Stimulated activated CD8-positive, alpha-beta memory T cell treated with anti-CD3 and anti-CD28 coated beads, Interleukin-12 subunit alpha, Interleukin-12 subunit beta, amount 100 ng/mL, for 1 hour (primary cell): Measurements from ENCODE around the gene KRTAP12-1.
"Not testable (repeated sequence)": the region's sequence is repeated elsewhere in the genome, so short reads cannot be mapped to it uniquely, and the experiment has no call there.

Experiments
- DNase-seq: peaks from one replicate; pipeline ENCODE4 v3.0.0-alpha.2; 2020; ENCODE audit warnings: low read depth

Gene KRTAP12-1

GRCh38 chr21:44697811-44698734 is 16.1 kb upstream of the KRTAP12-1 start:
- no peak for DNase-seq

GRCh38 chr21:44697172-44697810 is 15.3 kb upstream of the KRTAP12-1 start, which contains the start of gene KRTAP10-12:
KRTAP10-12 (plus strand) TSS chr21:44697172; CDS start chr21:44697202, 30 bp downstream.
- not testable (repeated sequence) for DNase-seq

DNA sequence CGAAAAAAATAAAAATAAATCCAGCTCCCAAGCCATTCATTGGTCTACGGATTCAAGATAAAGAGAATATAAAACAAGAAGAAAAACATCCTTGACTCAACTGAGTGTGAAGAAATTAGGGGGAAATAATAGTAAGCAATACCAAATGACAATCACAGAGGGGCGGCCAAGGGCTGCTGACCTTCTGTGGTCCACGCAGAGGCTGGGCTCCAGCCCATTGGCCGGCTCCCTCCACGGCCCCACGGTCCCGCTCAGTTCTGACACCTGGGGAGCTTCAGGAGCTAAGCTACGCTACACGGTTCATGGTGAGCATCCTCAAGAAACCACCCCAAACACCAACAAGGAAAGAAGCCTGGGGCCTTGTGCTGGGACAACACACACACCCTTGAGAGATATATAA is 14.6 kb upstream of the KRTAP12-1 start:
- no peak for DNase-seq

- no peak for DNase-seq
These were observed 13.7 kb upstream of the KRTAP12-1 start for GRCh38 chr21:44695641-44696040.

DNA sequence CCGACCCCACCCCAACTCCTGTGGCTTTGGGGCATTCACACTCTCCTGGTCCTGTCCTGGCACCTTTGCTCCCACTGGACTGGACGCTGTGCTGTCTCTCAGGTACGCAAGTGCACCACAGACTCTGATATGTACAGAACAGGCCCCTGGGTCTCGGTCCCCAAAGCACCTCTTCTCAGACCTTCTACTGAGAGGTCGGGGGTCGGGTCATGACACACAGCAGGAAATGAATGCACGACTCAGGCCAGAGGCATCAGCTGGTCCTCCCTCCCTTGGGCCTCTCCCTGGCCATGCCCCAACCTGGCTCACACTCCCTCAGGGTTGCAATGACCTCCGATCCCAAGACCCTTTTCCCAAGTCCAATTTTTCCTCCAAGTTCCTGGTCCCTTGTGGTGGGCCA is 13.2 kb upstream of the KRTAP12-1 start:
- DNase-seq = no peak

GRCh38 chr21:44694776-44695175 is 12.8 kb upstream of the KRTAP12-1 start:
- no peak for DNase-seq

- no peak for DNase-seq
These were observed 11.0 kb upstream of the KRTAP12-1 start for GRCh38 chr21:44692798-44693512.

DNA sequence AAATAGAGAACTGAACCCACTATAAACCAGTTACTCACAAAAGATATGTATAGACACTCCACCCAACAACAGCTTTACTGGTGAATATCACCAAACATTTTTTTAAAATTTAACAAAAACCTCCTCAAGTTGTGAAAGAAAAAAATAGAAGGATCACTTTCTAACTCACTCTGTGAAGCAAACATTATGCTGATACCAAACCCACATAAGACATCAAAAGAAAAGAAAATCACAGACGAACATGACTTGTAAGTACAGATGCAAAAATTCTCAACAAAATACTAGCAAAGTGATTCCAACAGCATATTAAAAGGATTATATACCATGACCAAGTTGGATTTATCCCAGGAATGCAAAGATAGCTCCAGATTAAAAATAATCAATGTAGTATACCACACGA is 9.7 kb upstream of the KRTAP12-1 start:
- no peak for DNase-seq

DNA sequence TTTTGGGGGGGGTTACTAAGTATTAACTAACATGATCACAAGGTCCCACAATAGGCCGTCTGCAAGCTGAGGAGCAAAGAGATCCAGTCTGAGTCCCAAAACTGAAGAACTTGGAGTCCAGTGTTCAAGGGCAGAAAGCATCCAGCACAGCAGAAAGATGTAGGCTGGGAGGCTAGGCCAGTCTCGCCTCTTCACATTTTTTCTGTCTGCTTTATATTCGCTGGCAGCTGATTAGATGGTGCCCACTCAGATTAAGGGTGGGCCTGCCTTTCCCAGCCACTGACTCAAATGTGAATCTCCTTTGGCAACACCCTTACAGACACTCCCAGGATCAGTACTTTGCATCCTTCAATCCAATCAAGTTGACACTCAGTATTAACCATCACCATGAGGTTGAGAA is 7.8 kb upstream of the KRTAP12-1 start:
- not testable (repeated sequence) for DNase-seq

- no peak for DNase-seq
These were observed 5.7 kb upstream of the KRTAP12-1 start for GRCh38 chr21:44687671-44688070.

- no peak for DNase-seq
These were observed 5.0 kb upstream of the KRTAP12-1 start for GRCh38 chr21:44686843-44687561.

GRCh38 chr21:44686000-44686781 is 4.2 kb upstream of the KRTAP12-1 start:
- DNase-seq = no peak

DNA sequence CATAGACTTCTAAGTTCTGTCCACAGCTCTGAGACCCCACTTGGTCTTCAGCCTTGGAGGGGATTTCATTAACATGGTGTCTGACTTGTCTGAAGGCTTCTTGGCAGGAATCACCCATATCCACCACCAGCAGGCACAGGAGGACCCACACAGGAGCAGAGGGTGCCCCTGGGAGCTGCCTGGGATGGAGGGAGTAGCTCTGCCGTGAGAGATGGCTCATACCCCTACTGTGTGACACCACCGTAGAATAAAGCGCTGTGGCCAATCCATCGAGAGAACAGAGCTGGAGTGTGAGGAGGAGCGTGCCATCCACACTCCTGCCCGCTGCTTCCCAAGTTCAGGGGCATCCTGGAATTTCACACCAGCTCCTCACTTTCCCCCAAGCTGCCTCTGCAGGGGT is 3.1 kb upstream of the KRTAP12-1 start:
- not testable (repeated sequence) for DNase-seq

DNA sequence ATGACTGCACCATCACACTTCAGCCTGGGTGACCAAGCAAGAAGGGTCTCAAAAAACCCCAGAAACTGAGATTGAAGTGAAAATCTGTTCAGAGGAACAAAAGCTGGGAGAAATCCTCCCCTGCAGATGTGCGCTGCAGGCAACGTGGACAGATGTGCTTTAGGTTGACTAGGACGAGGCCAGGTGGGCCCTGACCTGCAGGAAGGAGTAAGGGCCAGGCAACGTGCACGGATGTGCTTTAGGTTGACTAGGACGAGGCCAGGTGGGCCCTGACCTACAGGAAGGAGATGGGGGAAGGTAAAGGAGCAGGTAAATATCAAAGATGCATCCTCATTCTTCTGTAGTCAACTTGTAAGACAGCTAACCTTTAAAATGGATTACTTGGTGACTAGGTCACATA is 2.5 kb upstream of the KRTAP12-1 start:
- no peak for DNase-seq

- DNase-seq = no peak
These were observed 2.1 kb upstream of the KRTAP12-1 start for GRCh38 chr21:44684077-44684476.

DNA sequence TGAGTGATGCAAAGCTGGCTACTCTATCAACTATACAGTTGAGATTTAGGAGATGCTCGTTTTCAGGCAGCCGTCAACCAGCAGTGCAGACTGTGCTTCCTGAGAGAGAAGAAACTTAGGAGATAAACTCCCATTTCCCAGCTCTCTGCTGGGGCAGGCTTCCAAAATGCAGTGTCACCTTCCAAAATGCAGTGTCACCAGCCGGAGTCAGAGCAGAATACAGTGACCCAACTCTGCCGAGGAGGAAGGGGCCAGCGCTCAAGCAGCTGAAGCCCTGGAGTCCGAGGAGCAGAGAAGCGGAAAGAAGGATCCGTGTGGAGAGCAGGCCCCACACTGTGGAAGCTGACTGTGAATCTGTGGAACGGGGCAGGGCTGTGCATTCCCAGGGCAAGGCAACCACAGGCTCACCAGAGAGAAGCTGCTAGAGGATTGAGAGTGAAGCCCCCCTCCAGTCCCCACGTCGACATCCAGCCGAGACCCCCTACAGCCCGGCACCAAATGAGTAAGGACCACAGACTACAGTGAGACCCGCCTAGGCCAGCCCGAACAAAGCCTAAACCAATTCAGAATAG is 703 bp upstream of the KRTAP12-1 start:
- no peak for DNase-seq

DNA sequence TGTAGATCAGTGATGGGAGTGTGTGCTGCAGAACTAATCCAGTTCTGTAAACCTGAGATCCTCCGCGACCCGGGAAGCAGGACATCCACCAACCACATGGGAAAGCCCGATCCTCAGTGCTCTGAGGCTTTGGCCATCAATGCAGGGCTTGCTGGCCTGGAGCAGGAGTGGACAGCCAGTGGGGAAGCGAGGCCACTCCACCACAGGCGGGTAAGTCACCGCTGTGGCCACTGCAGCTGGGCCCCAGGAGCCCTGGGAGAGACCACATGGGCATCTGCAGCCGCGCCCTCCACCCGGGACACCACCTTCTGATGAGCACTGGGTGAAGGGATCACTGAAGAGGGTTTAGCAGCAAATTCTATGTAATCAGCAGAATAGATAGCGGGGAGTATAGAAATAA is 811 bp downstream of the KRTAP12-1 start:
- DNase-seq = no peak

- DNase-seq = no peak
These were observed 4.1 kb downstream of the KRTAP12-1 start for GRCh38 chr21:44677881-44678280.

DNA sequence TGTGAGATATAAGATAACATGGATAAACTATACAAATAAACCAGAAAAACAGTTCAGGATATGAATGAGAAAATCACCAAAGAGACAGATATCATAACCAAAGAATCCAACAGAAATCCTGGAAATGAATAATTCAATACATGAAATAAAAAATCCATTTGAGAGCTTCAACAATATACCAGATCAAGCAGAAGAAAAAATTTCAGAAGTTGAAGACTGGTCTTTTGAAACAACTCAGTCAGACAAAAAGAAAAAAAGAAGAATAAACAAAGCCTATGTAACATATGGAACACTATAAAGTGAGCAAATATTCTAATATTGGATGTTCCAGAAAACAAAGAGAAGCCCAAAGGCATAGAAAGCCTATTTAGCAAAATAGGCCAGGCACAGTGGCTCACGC is 10.1 kb downstream of the KRTAP12-1 start:
- DNase-seq = no peak

DNA sequence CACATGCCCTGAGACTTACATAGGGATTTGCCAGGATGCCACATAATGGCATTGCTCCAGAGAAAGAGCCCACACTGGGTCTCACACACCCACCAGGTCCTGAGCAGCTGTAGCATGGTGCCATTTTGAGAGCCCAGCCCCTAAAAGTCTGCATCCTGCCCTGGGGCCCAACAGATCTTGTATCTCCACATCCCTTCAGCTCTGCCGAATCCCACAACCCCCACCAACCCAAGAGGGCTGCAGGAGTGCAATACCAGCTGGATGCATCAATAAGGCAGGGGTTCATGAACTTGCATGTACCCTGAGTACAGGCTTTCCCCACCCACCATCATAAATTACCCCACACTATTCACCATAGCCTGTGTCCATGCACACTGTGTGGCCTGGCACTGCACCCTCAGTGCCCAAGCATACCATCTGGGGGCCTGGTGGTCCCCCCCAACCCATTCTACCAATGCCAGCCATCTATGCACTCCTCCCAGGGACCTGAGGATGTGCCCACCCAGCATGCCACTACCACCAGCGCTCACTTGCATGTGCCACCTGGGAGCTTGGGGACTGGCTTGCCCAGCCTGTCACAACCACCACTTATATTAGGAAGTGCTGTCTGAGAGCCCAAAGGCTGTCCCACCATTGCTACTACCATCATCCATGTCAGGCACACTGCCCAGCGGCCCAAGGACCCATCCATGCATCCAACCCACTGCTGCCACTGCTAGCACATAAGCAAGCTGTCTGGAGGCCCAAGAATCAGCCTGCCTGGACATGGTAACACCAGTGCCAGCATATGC is 11.1 kb downstream of the KRTAP12-1 start:
- no peak for DNase-seq
